Adrenal gland (tissue), 12 donors: ENCODE results near the gene LCN1. TPM values are rescaled to one million over a fixed set of nuclear protein-coding genes. Genes with fewer than 3 reads are reported as not detected.
A peak's percentile ranks its signal among the peaks of the same experiment; 100 is the strongest.

Experiments used
- DNase-seq, 7 donors: peaks; one replicate each; pipeline ENCODE4 v3.0.0-alpha.2; 2019 to 2020
- H3K27ac ChIP-seq, 5 donors: fragments of 200-600 bp; sonication (generic) in 4 of 5; 1 replicate in 3 of 5; 2 replicates in 2 of 5; pipeline versions ENCODE4 v1.5.1 to v1.8.0; 2016 to 2020; ENCODE audit warnings: mild to moderate bottlenecking in 1 of 5
- H3K27me3 ChIP-seq: fragments of 200-600 bp; 2 replicates; pipeline ENCODE4 v1.8.0; 2021
- H3K36me3 ChIP-seq, 2 donors: fragments of 200-600 bp; replicated peaks in 1 of 2; 1 replicate in 1 of 2; 2 replicates in 1 of 2; pipeline versions ENCODE4 v1.5.1 to v1.8.0; 2018 to 2022
- H3K4me1 ChIP-seq, 2 donors: fragments of 200-600 bp; replicated peaks in 1 of 2; 1 replicate in 1 of 2; 2 replicates in 1 of 2; pipeline versions ENCODE4 v1.5.1 to v1.8.0; 2018 to 2021
- H3K4me3 ChIP-seq, 4 donors: fragments of 200-600 bp; sonication (generic) in 3 of 4; one replicate each; pipeline ENCODE4 v1.5.1; 2016 to 2018
- H3K9me3 ChIP-seq, 3 donors: fragments of 200-600 bp; sonication (generic) in 1 of 3; replicated peaks in 1 of 3; 1 replicate in 2 of 3; 2 replicates in 1 of 3; pipeline versions ENCODE4 v1.5.1 to v1.8.0; 2016 to 2021
- CTCF ChIP-seq, 6 experiments: fragments of 450-650 bp in 4 of 6; fragments of 200-600 bp in 2 of 6; sonication (generic) in 1 of 6; IDR thresholded peaks; 1 replicate in 5 of 6; 2 replicates in 1 of 6; pipeline versions ENCODE4 v1.5.1 to v1.8.0; 2016 to 2021; ENCODE audit warnings: antibody characterized with exemption in 6 of 6, mild to moderate bottlenecking in 2 of 6, moderate library complexity in 1 of 6
- POLR2A ChIP-seq, 2 donors: fragments of 450-650 bp; IDR thresholded peaks; one replicate each; pipeline ENCODE4 v1.6.1; 2017; ENCODE audit warnings: antibody characterized with exemption in 2 of 2, mild to moderate bottlenecking in 2 of 2, moderate library complexity in 1 of 2
- WGBS, 4 donors: extraction: QIAGEN DNeasy Blood & Tissue Kit in 2 of 4; methylation state at CpG; one replicate each; pipeline versions ENCODE4 v1.1.5 to v1.1.7; 2013 to 2017; 5-methylcytosine and 5-hydroxymethylcytosine counted together
- intact Hi-C, 2 donors: fragments of 100-400 bp; cut with DNase I; formaldehyde crosslinking; loops; one replicate each; pipeline versions ENCODE4 v1.14.1 to v1.15.0; 2022 to 2023
- polyA plus RNA-seq, 3 donors: library from polyadenylated mRNA; stranded (reverse); fragments of 200-250 nt in 2 of 3; fragments of 350-450 nt in 1 of 3; fragmentation: Illumina TruSeq in 1 of 3; extraction: RNeasy Lipid Tissue Mini Kit (QIAGEN cat#74804) in 1 of 3; gene quantifications; one replicate each; pipeline ENCODE4 v1.2.3, GENCODE V29; 2013 to 2014
- total RNA-seq, 9 donors: library from RNA; depleted of rRNA in 4 of 9; stranded (reverse); fragments of >200 nt in 4 of 9; fragments of 120-200 nt in 1 of 9; fragmentation: NEBNext Ultra II Directional in 1 of 9; extraction: Animal tissue kit (Norgen Biotek cat#: 25700) in 1 of 9; gene quantifications; one replicate each; pipeline versions ENCODE4 v1.1.0 to v1.2.4, GENCODE V29; 2013 to 2023
- donor health status: healthy with polysubstance abuse.
- donor health status: Bipolar disorder and iron deficiency.
- donor health status: DM: yes; HTN: yes; CAD: no.
- donor health status: DM: no; HTN: no; CAD: no.
- donor health status: DM: no; HTN: no; CAD: no.
- donor health status: DM: yes; HTN: yes; CAD: no.

LCN1 gene
- total and polyA plus RNA-seq, 12 donors, result not detected

- no peak for DNase-seq
- no peak overlapping the region for H3K27ac ChIP-seq
- intact Hi-C loops, result no loop called here
- no peaks in the 10 kb centered on the region for H3K4me1 ChIP-seq
- no peaks in the 10 kb centered on the region for H3K9me3 ChIP-seq
- no peaks in the 10 kb centered on the region for H3K36me3 ChIP-seq
- TF ChIP-seq CTCF (IDR thresholded peaks at IDR 0.05) (no peak), POLR2A (IDR thresholded peaks at IDR 0.05) (no peak)
- H3K27me3 ChIP-seq, result no peaks in the 10 kb centered on the region
- WGBS, 4 donors, result 50 to 62% (median 60%) methylated on average over 1 of the region's 1 CpG
- H3K4me3 ChIP-seq, result no peak overlapping the region
Measured at GRCh38 chr9:135573124-135573523, 51.9 kb downstream of the LCN1 start.

GRCh38 chr9:135574331-135574730 is 53.1 kb downstream of the LCN1 start:
- DNase-seq, result peak in 5 of 7 donors; percentile 43 to 62 (median 54)
- TF ChIP-seq CTCF (IDR thresholded peaks at IDR 0.05), result no peak
- no peak for TF ChIP-seq POLR2A (IDR thresholded peaks at IDR 0.05)
- Histone ChIP-seq H3K4me3 (no peak overlapping the region), H3K27me3 (no peaks in the 10 kb centered on the region), H3K4me1 (no peaks in the 10 kb centered on the region), H3K27ac (no peak overlapping the region), H3K36me3 (no peaks in the 10 kb centered on the region), H3K9me3 (no peaks in the 10 kb centered on the region)
- 32 to 41% (median 38%) methylated on average over 13 to 14 of the region's 14 CpGs for WGBS, 4 donors
- intact Hi-C loops, result no loop called here

GRCh38 chr9:135574943-135575342 is 53.7 kb downstream of the LCN1 start:
- Histone ChIP-seq H3K27me3 (no peaks in the 10 kb centered on the region), H3K4me1 (no peaks in the 10 kb centered on the region), H3K4me3 (no peak overlapping the region), H3K27ac (no peak overlapping the region), H3K9me3 (no peaks in the 10 kb centered on the region), H3K36me3 (no peaks in the 10 kb centered on the region)
- TF ChIP-seq POLR2A (IDR thresholded peaks at IDR 0.05), result no peak
- no peak for TF ChIP-seq CTCF (IDR thresholded peaks at IDR 0.05)
- DNase-seq, result peak in 1 of 7 donors; percentile 27
- 82 to 94% (median 87%) methylated on average over 3 to 15 of the region's 15 CpGs for WGBS, 4 donors
- intact Hi-C loops, result no loop called here

Other genes with a start within 250 kb of the LCN1 start
- 10 to 100 TPM; 10.3 to 34.8 (median 17.5) TPM for gene PPP1R26, start 41.7 kb upstream of the LCN1 start, total RNA-seq
- gene PPP1R26, start 41.7 kb upstream of the LCN1 start, polyA plus RNA-seq, result 10 to 100 TPM in 2 of 3 donors, 1 to 10 TPM in 1; 3.3 to 20.7 (median 11.5) TPM
- 10 to 100 TPM; 43.7 to 84.1 (median 60.2) TPM for gene MRPS2, start 20.8 kb upstream of the LCN1 start, total RNA-seq
- 10 to 100 TPM; 31.8 to 62.0 (median 52.0) TPM for gene MRPS2, start 20.8 kb upstream of the LCN1 start, polyA plus RNA-seq
- gene OBP2A, start 24.7 kb downstream of the LCN1 start, total RNA-seq, result not detected
- gene OBP2A, start 24.7 kb downstream of the LCN1 start, polyA plus RNA-seq, result not detected
- under 1 TPM in 1 of 9 donors, not detected in 8; 0.17 TPM for gene PAEP, start 40.3 kb downstream of the LCN1 start, total RNA-seq
- gene PAEP, start 40.3 kb downstream of the LCN1 start, polyA plus RNA-seq, result not detected
- gene GLT6D1, start 118.1 kb downstream of the LCN1 start, total RNA-seq, result not detected
- not detected for gene GLT6D1, start 118.1 kb downstream of the LCN1 start, polyA plus RNA-seq
- gene LCN9, start 141.9 kb downstream of the LCN1 start, total RNA-seq, result not detected
- not detected for gene LCN9, start 141.9 kb downstream of the LCN1 start, polyA plus RNA-seq
- not detected for gene SOHLH1, start 178.0 kb downstream of the LCN1 start, total RNA-seq
- not detected for gene SOHLH1, start 178.0 kb downstream of the LCN1 start, polyA plus RNA-seq
- gene KCNT1, start 180.7 kb downstream of the LCN1 start, total RNA-seq, result 1 to 10 TPM in 1 of 9 donors, under 1 TPM in 2, not detected in 6; 0.11 to 2.4 (median 0.28) TPM
- gene KCNT1, start 180.7 kb downstream of the LCN1 start, polyA plus RNA-seq, result under 1 TPM; 0.05 to 0.32 (median 0.20) TPM